IMR-90 (cell line): ENCODE data around the gene GCK.

ENCODE experiments used
- CTCF ChIP-seq: conservative IDR thresholded peaks from 2 replicates; pipeline ENCODE4 v1.5.1; 2012; ENCODE audit warnings: mild to moderate bottlenecking, low read depth, low read length, improper control_type of control experiment
- MAFK ChIP-seq: IDR thresholded peaks from 2 replicates; pipeline ENCODE4 v1.6.1; 2012; ENCODE audit warnings: low read depth, low read length, improper control_type of control experiment
- MXI1 ChIP-seq: IDR thresholded peaks from 2 replicates; pipeline ENCODE4 v1.6.1; 2012; ENCODE audit warnings: low read depth, mild to moderate bottlenecking, low read length, moderate library complexity, borderline replicate concordance
- POLR2A ChIP-seq: IDR thresholded peaks from 2 replicates; pipeline ENCODE4 v1.6.1; 2012; ENCODE audit warnings: mild to moderate bottlenecking, low read depth, low read length
- USF2 ChIP-seq: fragments of 150-350 bp; IDR thresholded peaks from 2 replicates; pipeline ENCODE4 v1.6.1; 2017; ENCODE audit warnings: mild to moderate bottlenecking, antibody characterized with exemption, low read length, low read depth

GRCh38 chr7:44143646-44144250 is 45.5 kb downstream of the GCK start:
- TF ChIP-seq CTCF (no peak), MAFK (no peak), MXI1 (no peak), USF2 (no peak), POLR2A (no peak)
